Liver (tissue), 3 donors: Measurements from ENCODE around the gene HNRNPC.

ENCODE experiments used
- ATF3 ChIP-seq: IDR thresholded peaks from 2 replicates; pipeline ENCODE4 v1.6.1; 2016; ENCODE audit warnings: antibody characterized with exemption
- JUND ChIP-seq, 2 donors: IDR thresholded peaks; 2 replicates each; pipeline ENCODE4 v1.6.1; 2016; ENCODE audit warnings: antibody characterized with exemption in 2 of 2
- RAD21 ChIP-seq, 2 donors: IDR thresholded peaks; 2 replicates each; pipeline ENCODE4 v1.6.1; 2016; ENCODE audit warnings: antibody characterized with exemption in 2 of 2, mild to moderate bottlenecking in 2 of 2
- RXRA ChIP-seq, 2 donors: IDR thresholded peaks; 2 replicates each; pipeline ENCODE4 v1.6.1; 2017 to 2018; ENCODE audit warnings: antibody characterized with exemption in 2 of 2, mild to moderate bottlenecking in 1 of 2
- SP1 ChIP-seq: IDR thresholded peaks from 2 replicates; pipeline ENCODE4 v1.6.1; 2018; ENCODE audit warnings: antibody characterized with exemption, mild to moderate bottlenecking
- TAF1 ChIP-seq: conservative IDR thresholded peaks from 2 replicates; pipeline ENCODE4 v1.6.1; 2016; ENCODE audit warnings: antibody characterized with exemption, mild to moderate bottlenecking
- YY1 ChIP-seq: IDR thresholded peaks from 2 replicates; pipeline ENCODE4 v1.6.1; 2016; ENCODE audit warnings: antibody characterized with exemption, mild to moderate bottlenecking
- ZBTB33 ChIP-seq: IDR thresholded peaks from 2 replicates; pipeline ENCODE4 v1.6.1; 2016; ENCODE audit warnings: antibody characterized with exemption
- TF ChIP-seq, protein P1 (sequence below): fragments of 150-350 bp; IDR thresholded peaks from 2 replicates; pipeline ENCODE4 v1.5.1; 2017; ENCODE audit warnings: improper control_type of control experiment, low read depth, low read length; ENCODE audit not compliant: missing input control
- TF ChIP-seq, protein P2 (sequence below): IDR thresholded peaks from 2 replicates; pipeline ENCODE4 v1.6.1; 2016; ENCODE audit warnings: antibody characterized with exemption, mild to moderate bottlenecking
- donor health status: healthy.
- donor health status: healthy.

- no peak for TF ChIP-seq SP1
- TF ChIP-seq RAD21 (IDR thresholded peaks at IDR 0.05), result no peak
- TF ChIP-seq, protein P1, sequence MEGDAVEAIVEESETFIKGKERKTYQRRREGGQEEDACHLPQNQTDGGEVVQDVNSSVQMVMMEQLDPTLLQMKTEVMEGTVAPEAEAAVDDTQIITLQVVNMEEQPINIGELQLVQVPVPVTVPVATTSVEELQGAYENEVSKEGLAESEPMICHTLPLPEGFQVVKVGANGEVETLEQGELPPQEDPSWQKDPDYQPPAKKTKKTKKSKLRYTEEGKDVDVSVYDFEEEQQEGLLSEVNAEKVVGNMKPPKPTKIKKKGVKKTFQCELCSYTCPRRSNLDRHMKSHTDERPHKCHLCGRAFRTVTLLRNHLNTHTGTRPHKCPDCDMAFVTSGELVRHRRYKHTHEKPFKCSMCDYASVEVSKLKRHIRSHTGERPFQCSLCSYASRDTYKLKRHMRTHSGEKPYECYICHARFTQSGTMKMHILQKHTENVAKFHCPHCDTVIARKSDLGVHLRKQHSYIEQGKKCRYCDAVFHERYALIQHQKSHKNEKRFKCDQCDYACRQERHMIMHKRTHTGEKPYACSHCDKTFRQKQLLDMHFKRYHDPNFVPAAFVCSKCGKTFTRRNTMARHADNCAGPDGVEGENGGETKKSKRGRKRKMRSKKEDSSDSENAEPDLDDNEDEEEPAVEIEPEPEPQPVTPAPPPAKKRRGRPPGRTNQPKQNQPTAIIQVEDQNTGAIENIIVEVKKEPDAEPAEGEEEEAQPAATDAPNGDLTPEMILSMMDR, result no peak
- TF ChIP-seq ATF3, result no peak
- TF ChIP-seq, protein P2, sequence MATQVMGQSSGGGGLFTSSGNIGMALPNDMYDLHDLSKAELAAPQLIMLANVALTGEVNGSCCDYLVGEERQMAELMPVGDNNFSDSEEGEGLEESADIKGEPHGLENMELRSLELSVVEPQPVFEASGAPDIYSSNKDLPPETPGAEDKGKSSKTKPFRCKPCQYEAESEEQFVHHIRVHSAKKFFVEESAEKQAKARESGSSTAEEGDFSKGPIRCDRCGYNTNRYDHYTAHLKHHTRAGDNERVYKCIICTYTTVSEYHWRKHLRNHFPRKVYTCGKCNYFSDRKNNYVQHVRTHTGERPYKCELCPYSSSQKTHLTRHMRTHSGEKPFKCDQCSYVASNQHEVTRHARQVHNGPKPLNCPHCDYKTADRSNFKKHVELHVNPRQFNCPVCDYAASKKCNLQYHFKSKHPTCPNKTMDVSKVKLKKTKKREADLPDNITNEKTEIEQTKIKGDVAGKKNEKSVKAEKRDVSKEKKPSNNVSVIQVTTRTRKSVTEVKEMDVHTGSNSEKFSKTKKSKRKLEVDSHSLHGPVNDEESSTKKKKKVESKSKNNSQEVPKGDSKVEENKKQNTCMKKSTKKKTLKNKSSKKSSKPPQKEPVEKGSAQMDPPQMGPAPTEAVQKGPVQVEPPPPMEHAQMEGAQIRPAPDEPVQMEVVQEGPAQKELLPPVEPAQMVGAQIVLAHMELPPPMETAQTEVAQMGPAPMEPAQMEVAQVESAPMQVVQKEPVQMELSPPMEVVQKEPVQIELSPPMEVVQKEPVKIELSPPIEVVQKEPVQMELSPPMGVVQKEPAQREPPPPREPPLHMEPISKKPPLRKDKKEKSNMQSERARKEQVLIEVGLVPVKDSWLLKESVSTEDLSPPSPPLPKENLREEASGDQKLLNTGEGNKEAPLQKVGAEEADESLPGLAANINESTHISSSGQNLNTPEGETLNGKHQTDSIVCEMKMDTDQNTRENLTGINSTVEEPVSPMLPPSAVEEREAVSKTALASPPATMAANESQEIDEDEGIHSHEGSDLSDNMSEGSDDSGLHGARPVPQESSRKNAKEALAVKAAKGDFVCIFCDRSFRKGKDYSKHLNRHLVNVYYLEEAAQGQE, result no peak
- TF ChIP-seq YY1, result no peak
- TF ChIP-seq JUND (IDR thresholded peaks at IDR 0.05), result no peak
- TF ChIP-seq RXRA (IDR thresholded peaks at IDR 0.05), result no peak
- no peak for TF ChIP-seq ZBTB33
- TF ChIP-seq TAF1, result no peak
Observed at GRCh38 chr14:21182166-21182565, 87.1 kb downstream of the HNRNPC start.
